Activated naive CD4-positive, alpha-beta T cell treated with anti-CD3 and anti-CD28 coated beads, Interleukin-2, amount 10 ng/mL, durations not matched to agents 7 days and 5 days (primary cell): Measurements from ENCODE around the gene PLCB4.
"Not testable (repeated sequence)": the region's sequence is repeated elsewhere in the genome, so short reads cannot be mapped to it uniquely, and the experiment has no call there.

Source experiments
- CTCF ChIA-PET: fragments of 350-600 bp; sonication (Branson Sonifier 250); formaldehyde crosslinking; loops from one replicate; lab custom pipeline; 2021; ENCODE audit warnings: antibody characterized with exemption; lab: Charles Lee
- DNase-seq: peaks from one replicate; pipeline ENCODE4 v3.0.0-alpha.2; 2020
- H3K27ac Mint-ChIP-seq: one replicate; pipeline ENCODE4 v1.8.0; 2021; ENCODE audit warnings: mild to moderate bottlenecking, moderate library complexity, mixed read lengths
- H3K27me3 Mint-ChIP-seq: one replicate; pipeline ENCODE4 v1.8.0; 2021; ENCODE audit warnings: mild to moderate bottlenecking, mixed read lengths
- H3K36me3 Mint-ChIP-seq: one replicate; pipeline ENCODE4 v1.8.0; 2021; ENCODE audit warnings: mixed read lengths
- H3K4me1 Mint-ChIP-seq: one replicate; pipeline ENCODE4 v1.8.0; 2021; ENCODE audit warnings: mixed read lengths
- H3K4me3 Mint-ChIP-seq: one replicate; pipeline ENCODE4 v1.8.0; 2021; ENCODE audit warnings: mild to moderate bottlenecking, moderate library complexity, mixed read lengths
- H3K9me3 Mint-ChIP-seq: one replicate; pipeline ENCODE4 v1.8.0; 2021; ENCODE audit warnings: mixed read lengths

PLCB4 gene

DNA sequence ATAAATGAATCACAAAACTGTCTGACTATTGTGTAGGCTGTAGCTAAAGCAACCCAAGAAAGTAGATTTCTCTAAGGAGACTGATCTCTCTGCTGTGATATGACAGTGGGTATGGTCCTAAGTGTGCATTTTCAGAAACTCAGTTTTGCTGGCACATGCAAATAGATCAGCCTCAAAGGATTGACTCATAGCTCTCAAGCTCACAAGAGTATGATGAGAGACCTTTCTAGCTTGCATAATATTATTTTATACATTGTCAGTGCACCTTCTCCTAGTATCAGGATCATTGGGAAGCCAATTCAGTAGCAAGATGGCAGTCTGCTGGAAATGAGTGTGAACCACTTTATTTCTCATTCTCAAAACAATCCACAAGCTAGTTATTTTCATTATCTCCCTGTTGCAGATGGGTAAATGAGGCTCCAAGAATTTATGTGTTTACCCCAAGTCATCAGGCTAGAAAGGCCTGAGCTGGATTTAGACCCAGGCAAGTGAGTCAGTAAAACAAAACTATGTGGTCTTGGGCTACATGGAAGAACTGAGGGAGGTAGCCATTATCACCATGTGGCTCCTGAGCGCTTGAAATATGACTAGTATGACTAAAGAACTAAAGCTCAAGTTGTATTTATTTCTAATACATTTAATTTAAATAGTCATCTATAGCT lies 27.9 kb upstream of the PLCB4 start:
- H3K4me3 Mint-ChIP-seq = no peak overlapping the region
- no peak overlapping the region for H3K27ac Mint-ChIP-seq
- no peaks in the 10 kb centered on the region for H3K36me3 Mint-ChIP-seq
- CTCF ChIA-PET = no interaction called here
- H3K9me3 Mint-ChIP-seq = peaks cover 3% of the 10 kb centered on the region
- H3K27me3 Mint-ChIP-seq = no peaks in the 10 kb centered on the region
- DNase-seq = no peak
- no peaks in the 10 kb centered on the region for H3K4me1 Mint-ChIP-seq

DNA sequence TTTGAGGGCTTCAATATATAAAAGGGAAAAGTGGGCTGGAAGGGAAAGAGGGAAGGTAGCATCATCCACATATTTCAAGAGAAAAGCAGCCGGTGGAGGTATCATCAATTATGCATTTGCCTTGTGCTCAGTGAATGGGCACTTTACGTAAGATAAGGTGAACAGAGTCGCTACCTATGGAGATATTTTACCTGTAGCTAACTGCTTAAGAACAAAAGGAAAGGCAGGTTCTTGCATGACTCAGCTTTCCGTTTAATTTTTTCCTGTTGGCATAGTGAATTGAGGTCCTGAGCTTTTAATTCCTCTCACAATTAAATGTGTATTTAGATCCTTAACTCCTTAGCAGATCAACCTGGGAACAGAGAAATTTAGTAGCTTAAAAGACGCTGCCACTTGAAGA lies 25.5 kb upstream of the PLCB4 start:
- Mint-ChIP-seq H3K4me3 (no peak overlapping the region), H3K27ac (no peak overlapping the region), H3K4me1 (no peaks in the 10 kb centered on the region), H3K27me3 (no peaks in the 10 kb centered on the region), H3K36me3 (no peaks in the 10 kb centered on the region), H3K9me3 (peaks cover 9% of the 10 kb centered on the region)
- CTCF ChIA-PET = interaction anchor here (0.6 kb wide), 1 partner anchor 10 kb away, joined by 3 read pairs; no protein-coding TSS in a partner anchor
- DNase-seq = no peak

DNA sequence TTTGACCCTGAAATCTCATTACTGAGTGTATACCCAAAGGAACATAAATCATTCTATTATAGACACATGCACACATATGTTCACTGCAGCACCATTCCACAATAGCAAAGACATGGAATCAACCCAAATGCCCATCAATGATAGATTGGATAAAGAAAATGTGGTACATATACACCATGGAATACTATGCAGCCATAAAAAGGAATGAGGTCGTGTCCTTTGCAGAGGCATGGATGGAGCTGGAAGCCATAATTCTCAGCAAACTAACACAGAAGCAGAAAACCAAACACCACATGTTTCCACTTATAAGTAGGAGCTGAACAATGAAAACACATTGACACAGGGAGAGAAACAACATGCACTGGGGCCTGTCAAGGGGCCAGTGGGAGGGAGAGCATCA lies 21.0 kb upstream of the PLCB4 start:
- H3K36me3 Mint-ChIP-seq, H3K9me3 Mint-ChIP-seq, DNase-seq, H3K4me3 Mint-ChIP-seq, H3K27me3 Mint-ChIP-seq, H3K27ac Mint-ChIP-seq, CTCF ChIA-PET, H3K4me1 Mint-ChIP-seq: not testable (repeated sequence)

DNA sequence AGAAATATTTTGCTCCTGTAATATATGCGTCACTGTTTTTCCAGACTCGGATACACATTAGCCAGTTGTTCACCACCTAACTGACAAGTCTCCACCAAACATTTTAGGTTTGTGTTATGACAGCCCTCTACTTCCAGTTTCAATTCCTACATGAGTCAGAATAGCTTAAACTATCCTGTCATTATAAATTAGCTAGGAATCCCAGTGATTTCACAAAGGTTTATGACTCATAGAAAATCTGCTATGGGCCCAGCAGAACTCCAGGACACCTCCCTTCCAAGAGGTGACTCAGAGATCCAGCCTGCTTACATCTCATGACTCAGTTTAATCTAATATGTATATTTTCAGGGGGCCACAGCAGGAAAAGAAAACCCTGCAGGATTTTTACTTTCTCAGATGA lies 17.4 kb upstream of the PLCB4 start:
- CTCF ChIA-PET = no interaction called here
- Mint-ChIP-seq H3K4me1 (no peaks in the 10 kb centered on the region), H3K4me3 (no peak overlapping the region), H3K27ac (no peak overlapping the region), H3K27me3 (no peaks in the 10 kb centered on the region), H3K36me3 (no peaks in the 10 kb centered on the region), H3K9me3 (peaks cover 6% of the 10 kb centered on the region)
- no peak for DNase-seq

DNA sequence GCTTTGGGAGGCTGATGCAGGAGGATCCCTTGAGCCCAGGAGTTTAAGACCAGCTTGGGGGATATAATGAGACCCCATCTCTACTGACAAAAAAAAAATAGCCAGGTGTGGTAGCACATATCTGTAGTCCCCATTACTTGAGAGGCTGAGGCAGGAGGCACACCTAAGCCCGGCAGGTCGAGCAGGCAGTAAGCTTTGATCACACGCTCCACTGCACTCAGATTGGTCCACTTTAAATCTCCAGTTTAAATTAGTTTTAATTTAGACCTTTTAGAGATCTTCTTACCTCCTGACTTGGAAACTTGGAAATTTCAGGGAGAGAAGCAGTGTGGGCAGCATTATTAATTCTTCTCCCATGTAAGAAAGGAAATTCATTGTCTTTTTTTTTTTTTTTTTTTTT lies 16.8 kb upstream of the PLCB4 start:
- no peaks in the 10 kb centered on the region for H3K27me3 Mint-ChIP-seq
- H3K4me3 Mint-ChIP-seq = no peak overlapping the region
- H3K9me3 Mint-ChIP-seq = peaks cover 6% of the 10 kb centered on the region
- no peak overlapping the region for H3K27ac Mint-ChIP-seq
- CTCF ChIA-PET = no interaction called here
- no peaks in the 10 kb centered on the region for H3K4me1 Mint-ChIP-seq
- H3K36me3 Mint-ChIP-seq = no peaks in the 10 kb centered on the region
- DNase-seq = no peak

DNA sequence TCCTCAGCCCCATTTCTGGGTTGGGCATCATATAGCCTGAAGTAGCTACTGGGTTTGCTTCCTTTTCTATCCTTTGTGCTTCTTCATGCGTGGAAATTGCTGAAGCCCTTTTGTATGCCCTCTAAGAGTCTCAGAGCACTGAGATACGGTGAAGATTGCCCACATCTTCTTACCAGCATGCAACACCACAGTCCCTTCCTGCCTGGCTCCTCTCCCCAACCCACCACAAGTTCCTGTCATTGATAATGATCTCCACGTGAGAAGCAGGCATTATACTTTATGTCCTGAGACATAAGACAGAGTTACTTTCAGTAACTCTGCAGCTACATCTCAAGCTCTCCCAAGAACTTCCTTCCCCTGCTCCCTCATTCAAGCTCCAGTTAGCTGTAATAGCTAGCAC lies 15.8 kb upstream of the PLCB4 start:
- Mint-ChIP-seq H3K4me1 (no peaks in the 10 kb centered on the region), H3K4me3 (no peak overlapping the region), H3K36me3 (no peaks in the 10 kb centered on the region), H3K27ac (no peak overlapping the region), H3K9me3 (peaks cover 2% of the 10 kb centered on the region), H3K27me3 (no peaks in the 10 kb centered on the region)
- CTCF ChIA-PET = interaction anchor here (0.6 kb wide), 1 partner anchor 10 kb away, joined by 3 read pairs; no protein-coding TSS in a partner anchor
- DNase-seq = no peak

DNA sequence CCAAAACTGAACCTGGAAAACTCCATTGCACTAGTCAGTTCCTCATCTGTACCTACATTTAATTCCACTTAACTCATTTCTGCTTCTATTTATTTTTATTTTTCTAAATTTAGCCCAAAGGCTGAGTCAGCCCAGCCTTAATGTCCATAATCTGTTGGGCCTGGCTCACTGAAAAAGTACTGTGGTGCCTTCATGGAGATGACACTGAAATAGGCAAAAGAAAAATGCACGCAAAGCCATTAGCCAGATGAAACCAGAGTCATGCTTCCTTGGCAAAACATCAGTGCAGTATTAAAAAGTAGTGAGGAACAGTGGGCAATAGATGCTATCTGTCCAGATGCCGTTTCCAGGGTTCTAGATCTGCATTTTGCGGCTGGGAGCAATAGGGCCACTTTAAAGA lies 14.7 kb upstream of the PLCB4 start:
- no peak for DNase-seq
- no peak overlapping the region for H3K4me3 Mint-ChIP-seq
- no peaks in the 10 kb centered on the region for H3K4me1 Mint-ChIP-seq
- H3K9me3 Mint-ChIP-seq = no peaks in the 10 kb centered on the region
- H3K27ac Mint-ChIP-seq = no peak overlapping the region
- CTCF ChIA-PET = no interaction called here
- H3K36me3 Mint-ChIP-seq = no peaks in the 10 kb centered on the region
- H3K27me3 Mint-ChIP-seq = no peaks in the 10 kb centered on the region

DNA sequence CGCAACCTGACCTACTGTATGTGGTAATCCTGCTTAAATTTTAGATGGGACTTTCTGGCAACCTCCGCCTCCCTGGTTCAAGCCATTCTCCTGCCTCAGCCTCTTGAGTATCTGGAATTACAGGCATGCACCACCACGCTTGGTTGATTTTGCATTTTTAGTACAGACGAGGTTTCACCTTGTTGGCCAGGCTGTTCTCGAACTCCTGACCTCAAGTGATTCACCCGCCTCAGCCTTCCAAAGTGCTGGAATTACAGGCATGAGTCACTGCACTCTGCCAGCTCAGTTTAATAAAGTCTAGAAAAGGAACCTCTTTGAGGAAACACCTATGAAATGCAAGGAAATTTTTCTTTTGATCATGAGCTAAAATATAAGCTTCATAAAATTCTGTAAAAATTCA lies 9.0 kb upstream of the PLCB4 start:
- Mint-ChIP-seq H3K27ac (no peak overlapping the region), H3K4me1 (no peaks in the 10 kb centered on the region), H3K9me3 (no peaks in the 10 kb centered on the region), H3K4me3 (no peak overlapping the region), H3K27me3 (no peaks in the 10 kb centered on the region), H3K36me3 (no peaks in the 10 kb centered on the region)
- DNase-seq = no peak
- CTCF ChIA-PET = no interaction called here

DNA sequence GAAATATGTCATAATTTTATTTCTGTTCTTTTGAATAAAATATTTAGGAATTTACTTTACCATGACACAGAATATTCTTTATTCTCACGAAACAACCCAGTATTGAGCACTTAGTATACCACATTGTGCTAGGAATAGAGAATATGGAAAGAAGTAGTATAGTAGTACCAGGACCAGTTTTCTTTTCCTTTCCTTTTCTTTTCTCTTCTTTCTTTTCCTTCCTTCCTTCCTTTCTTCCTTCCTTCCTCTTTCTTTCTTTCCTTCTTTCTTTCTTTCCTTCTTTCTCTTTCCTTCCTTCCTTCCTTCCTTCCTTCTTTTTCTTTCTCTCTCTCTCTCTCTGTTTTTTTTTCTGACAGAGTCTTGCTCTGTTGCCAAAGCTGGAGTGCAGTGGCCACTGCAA lies 7.5 kb upstream of the PLCB4 start:
- H3K4me1 Mint-ChIP-seq = no peaks in the 10 kb centered on the region
- no peak overlapping the region for H3K4me3 Mint-ChIP-seq
- CTCF ChIA-PET = no interaction called here
- H3K27me3 Mint-ChIP-seq = no peaks in the 10 kb centered on the region
- H3K36me3 Mint-ChIP-seq = no peaks in the 10 kb centered on the region
- H3K27ac Mint-ChIP-seq = no peak overlapping the region
- H3K9me3 Mint-ChIP-seq = no peaks in the 10 kb centered on the region
- DNase-seq = no peak

DNA sequence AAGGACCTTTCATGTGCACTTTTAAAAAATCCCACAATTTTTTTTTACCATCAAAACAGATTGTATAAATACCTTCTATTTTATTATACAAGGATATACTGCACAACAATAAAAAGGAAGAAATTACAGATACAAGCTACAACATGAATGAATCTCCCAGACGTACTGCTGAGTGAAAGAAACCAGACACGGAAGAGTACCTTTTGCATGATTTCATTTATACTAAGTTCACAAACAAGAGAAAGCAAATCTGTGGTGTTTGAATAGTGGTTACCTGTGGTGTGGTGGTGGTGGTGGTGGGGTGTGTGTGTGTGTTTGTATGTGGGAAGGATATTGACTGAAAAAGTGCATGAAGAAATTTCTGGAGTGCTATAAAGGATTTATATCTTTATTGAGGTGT lies 6.8 kb upstream of the PLCB4 start:
- Mint-ChIP-seq H3K27me3 (no peaks in the 10 kb centered on the region), H3K36me3 (no peaks in the 10 kb centered on the region), H3K4me3 (no peak overlapping the region), H3K4me1 (no peaks in the 10 kb centered on the region), H3K27ac (no peak overlapping the region), H3K9me3 (no peaks in the 10 kb centered on the region)
- CTCF ChIA-PET = no interaction called here
- no peak for DNase-seq

DNA sequence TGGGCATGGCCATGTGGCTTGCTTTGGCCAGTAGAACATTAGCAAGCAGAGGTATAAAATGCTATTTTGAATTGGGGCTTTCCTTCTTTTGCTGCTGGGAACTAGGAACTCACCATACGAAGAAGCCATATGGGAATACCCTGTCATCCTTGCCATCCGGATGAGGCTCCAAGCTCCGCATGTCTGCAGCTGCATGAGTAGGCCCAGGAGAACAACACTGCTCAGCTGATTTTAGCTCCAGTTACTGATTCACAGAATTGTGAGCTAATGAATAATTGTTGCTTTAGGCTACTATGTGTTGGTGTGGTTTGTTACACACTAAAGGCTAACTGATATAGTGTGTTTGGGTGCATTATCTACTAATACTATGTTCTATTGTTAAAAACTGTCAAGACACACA lies 2.7 kb upstream of the PLCB4 start:
- CTCF ChIA-PET = no interaction called here
- Mint-ChIP-seq H3K27me3 (peaks cover 16% of the 10 kb centered on the region), H3K27ac (no peak overlapping the region), H3K36me3 (no peaks in the 10 kb centered on the region), H3K4me3 (no peak overlapping the region), H3K9me3 (no peaks in the 10 kb centered on the region), H3K4me1 (peaks cover 2% of the 10 kb centered on the region)
- no peak for DNase-seq

DNA sequence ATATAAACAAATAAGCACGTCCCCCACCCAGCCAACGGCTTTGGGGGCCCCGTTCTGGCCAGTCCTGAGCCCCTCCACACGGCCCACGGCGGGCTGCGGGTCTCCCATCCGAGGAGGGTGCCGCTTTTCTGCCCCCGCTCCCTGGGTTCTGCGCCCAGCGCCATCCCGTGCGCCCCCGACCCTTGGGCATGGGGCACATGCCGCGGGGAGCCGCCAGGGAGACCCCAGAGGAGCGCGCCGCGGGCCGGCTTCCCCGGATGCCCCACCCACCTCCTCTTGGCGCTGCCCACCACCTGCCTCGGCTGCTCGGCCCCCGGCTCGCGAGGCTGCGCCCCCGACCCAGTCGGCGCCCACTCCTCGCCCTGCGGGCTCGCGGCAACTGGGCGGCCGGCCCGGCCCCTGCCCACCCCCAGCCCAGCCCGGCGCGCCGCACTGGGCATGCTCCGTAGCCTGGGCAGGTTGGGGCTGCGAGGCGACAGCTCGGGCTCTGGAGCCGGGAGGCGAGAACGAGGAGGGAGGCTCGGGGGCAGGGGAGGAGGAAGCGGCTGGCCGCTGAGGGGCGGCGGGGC lies 570 bp upstream of the PLCB4 start:
- Mint-ChIP-seq H3K36me3 (no peaks in the 10 kb centered on the region), H3K27me3 (peaks cover 16% of the 10 kb centered on the region), H3K4me3 (no peak overlapping the region), H3K27ac (no peak overlapping the region), H3K9me3 (no peaks in the 10 kb centered on the region), H3K4me1 (peaks cover 2% of the 10 kb centered on the region)
- CTCF ChIA-PET = no interaction called here
- no peak for DNase-seq

DNA sequence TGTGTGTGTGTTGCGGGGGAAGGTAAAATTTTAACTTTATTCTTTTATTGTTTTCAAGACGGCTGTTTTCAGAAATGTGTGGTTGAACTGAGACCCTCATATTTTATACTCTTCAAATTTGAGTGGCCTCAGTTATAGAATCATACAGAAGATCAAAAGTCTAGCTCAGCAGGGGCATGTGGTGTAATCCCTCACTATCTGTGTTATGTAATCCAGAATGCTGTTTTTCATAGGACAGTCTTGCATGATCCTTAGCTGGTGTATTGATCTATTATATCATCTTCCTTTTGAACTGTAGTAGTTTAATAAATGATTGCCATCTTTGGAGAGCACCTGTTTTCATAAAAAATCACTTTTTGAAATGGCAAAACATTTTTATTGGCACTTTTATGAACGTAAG lies 1.4 kb downstream of the PLCB4 start:
- no peaks in the 10 kb centered on the region for H3K36me3 Mint-ChIP-seq
- H3K27me3 Mint-ChIP-seq = peaks cover 16% of the 10 kb centered on the region
- H3K27ac Mint-ChIP-seq = no peak overlapping the region
- no peaks in the 10 kb centered on the region for H3K9me3 Mint-ChIP-seq
- no peak overlapping the region for H3K4me3 Mint-ChIP-seq
- DNase-seq = no peak
- CTCF ChIA-PET = no interaction called here
- H3K4me1 Mint-ChIP-seq = peaks cover 2% of the 10 kb centered on the region

DNA sequence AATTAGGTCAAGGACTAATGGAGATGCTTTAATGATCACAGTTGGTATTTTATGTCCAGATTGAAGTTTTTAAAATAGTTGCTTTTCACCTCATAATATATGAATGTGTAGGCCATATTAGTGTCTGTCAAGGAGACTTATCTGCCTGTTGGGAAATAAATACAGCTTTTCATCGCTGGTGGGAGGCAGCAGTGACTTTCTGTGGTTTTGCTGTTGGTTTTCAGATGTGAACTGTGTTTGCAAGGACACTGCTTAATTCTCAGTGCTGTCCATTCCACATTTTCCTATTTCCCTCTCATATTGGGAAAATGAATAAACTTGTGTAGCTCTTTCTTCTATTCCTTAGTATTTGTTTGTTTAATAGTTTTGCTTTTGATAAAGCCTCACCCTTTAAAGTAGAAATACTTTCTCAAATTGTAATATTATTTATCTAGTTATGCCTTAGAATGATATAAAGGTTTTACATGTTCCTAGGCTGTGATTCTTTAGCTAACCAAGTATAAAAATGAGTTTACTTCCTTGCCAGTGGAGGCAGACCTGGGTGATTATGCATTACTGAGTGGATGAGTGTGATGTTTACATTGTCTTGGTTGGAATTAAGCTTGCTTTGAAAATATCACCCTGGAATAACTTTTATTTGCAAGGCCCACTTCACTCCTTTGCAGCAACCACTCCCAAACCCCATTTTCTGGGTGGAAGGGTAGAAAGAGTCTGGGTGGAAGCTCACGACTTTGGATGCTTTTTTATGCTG lies 3.3 kb downstream of the PLCB4 start:
- Mint-ChIP-seq H3K4me3 (no peak overlapping the region), H3K27me3 (peaks cover 16% of the 10 kb centered on the region), H3K9me3 (no peaks in the 10 kb centered on the region), H3K36me3 (no peaks in the 10 kb centered on the region), H3K4me1 (peaks cover 2% of the 10 kb centered on the region), H3K27ac (no peak overlapping the region)
- CTCF ChIA-PET = no interaction called here
- DNase-seq = no peak

DNA sequence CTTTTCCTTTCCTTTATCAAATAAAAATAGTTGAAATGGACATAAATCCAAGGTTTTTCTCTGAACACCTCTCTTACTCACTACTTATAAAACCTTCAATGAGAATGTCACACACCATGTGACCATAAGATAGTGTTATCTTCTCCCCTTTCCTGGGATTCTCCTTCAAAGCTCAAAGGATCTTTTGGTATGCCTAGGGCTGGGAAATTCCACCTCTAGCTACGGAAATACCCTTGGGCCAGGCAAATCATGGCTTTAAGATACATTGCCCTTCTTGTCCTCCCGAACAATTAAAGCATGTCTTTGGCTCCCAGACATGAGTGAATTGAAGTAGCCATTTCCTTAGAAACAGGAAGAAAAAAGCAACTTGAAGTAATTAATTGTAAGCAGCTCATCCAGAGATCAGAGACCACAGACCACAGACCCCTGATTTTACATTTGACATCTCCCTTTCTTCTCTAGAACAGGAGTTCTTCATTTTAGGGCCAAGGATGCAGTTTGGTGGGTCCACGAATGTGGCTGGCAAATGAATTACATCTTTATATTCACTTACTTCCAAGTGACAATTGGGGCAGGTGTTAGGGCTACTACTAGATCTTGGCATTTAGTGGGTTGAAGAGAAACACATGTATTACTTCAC lies 4.1 kb downstream of the PLCB4 start:
- no peaks in the 10 kb centered on the region for H3K36me3 Mint-ChIP-seq
- H3K27ac Mint-ChIP-seq = no peak overlapping the region
- H3K27me3 Mint-ChIP-seq = peaks cover 8% of the 10 kb centered on the region
- CTCF ChIA-PET = no interaction called here
- H3K9me3 Mint-ChIP-seq = no peaks in the 10 kb centered on the region
- DNase-seq = no peak
- H3K4me1 Mint-ChIP-seq = peaks cover 2% of the 10 kb centered on the region
- no peak overlapping the region for H3K4me3 Mint-ChIP-seq
